Muscle layer of colon (tissue), 2 donors: ENCODE data around the gene LRP11.
A peak's percentile ranks its signal among the peaks of the same experiment; 100 is the strongest.

Source experiments
- H3K27ac ChIP-seq: one replicate; pipeline ENCODE4 v1.7.0; 2013; ENCODE audit warnings: low read depth, mild to moderate bottlenecking, low read length, moderate library complexity
- H3K27me3 ChIP-seq, 2 donors: one replicate each; pipeline ENCODE4 v1.7.0; 2013; ENCODE audit warnings: low read length in 2 of 2, mild to moderate bottlenecking in 2 of 2; ENCODE audit not compliant: insufficient read depth in 2 of 2, control insufficient read depth in 1 of 2
- H3K36me3 ChIP-seq: one replicate; pipeline ENCODE4 v1.7.0; 2013; ENCODE audit warnings: mild to moderate bottlenecking, low read length; ENCODE audit not compliant: insufficient read depth
- H3K4me1 ChIP-seq: one replicate; pipeline ENCODE4 v1.7.0; 2013; ENCODE audit warnings: mild to moderate bottlenecking, low read length; ENCODE audit not compliant: insufficient read depth
- H3K4me3 ChIP-seq, 2 donors: one replicate each; pipeline ENCODE4 v1.7.0; 2013; ENCODE audit warnings: low read length in 2 of 2, low read depth in 1 of 2, mild to moderate bottlenecking in 1 of 2, moderate library complexity in 1 of 2
- H3K9ac ChIP-seq: one replicate; pipeline ENCODE4 v1.7.0; 2013; ENCODE audit warnings: low read length
- H3K9me3 ChIP-seq: one replicate; pipeline ENCODE4 v1.7.0; 2013; ENCODE audit warnings: mild to moderate bottlenecking, low read length
- donor health status: abdominal sarcoma.
- donor health status: Adenocarcinoma of cecum.

LRP11 gene

GRCh38 chr6:149881860-149882259 is 17.7 kb upstream of the LRP11 start:
- Histone ChIP-seq H3K4me1 (no peaks in the 10 kb centered on the region), H3K27me3 (no peaks in the 10 kb centered on the region), H3K9me3 (no peaks in the 10 kb centered on the region), H3K9ac (no peak overlapping the region), H3K36me3 (no peaks in the 10 kb centered on the region), H3K4me3 (no peak overlapping the region), H3K27ac (no peak overlapping the region)

GRCh38 chr6:149881066-149881766 is 17.1 kb upstream of the LRP11 start:
- Histone ChIP-seq H3K9me3 (no peaks in the 10 kb centered on the region), H3K27ac (no peak overlapping the region), H3K36me3 (no peaks in the 10 kb centered on the region), H3K27me3 (no peaks in the 10 kb centered on the region), H3K9ac (no peak overlapping the region), H3K4me3 (no peak overlapping the region), H3K4me1 (no peaks in the 10 kb centered on the region)

GRCh38 chr6:149877659-149878058 is 13.5 kb upstream of the LRP11 start:
- Histone ChIP-seq H3K27ac (no peak overlapping the region), H3K9me3 (no peaks in the 10 kb centered on the region), H3K4me1 (no peaks in the 10 kb centered on the region), H3K27me3 (no peaks in the 10 kb centered on the region), H3K4me3 (no peak overlapping the region), H3K9ac (no peak overlapping the region), H3K36me3 (no peaks in the 10 kb centered on the region)

- H3K9me3 ChIP-seq: no peaks in the 10 kb centered on the region
- no peak overlapping the region for H3K27ac ChIP-seq
- no peak overlapping the region for H3K9ac ChIP-seq
These were observed 12.2 kb upstream of the LRP11 start for GRCh38 chr6:149876241-149876933.

GRCh38 chr6:149872233-149872632 is 8.1 kb upstream of the LRP11 start:
- no peak overlapping the region for H3K9ac ChIP-seq
- no peaks in the 10 kb centered on the region for H3K9me3 ChIP-seq
- no peaks in the 10 kb centered on the region for H3K36me3 ChIP-seq
- no peak overlapping the region for H3K4me3 ChIP-seq
- no peaks in the 10 kb centered on the region for H3K4me1 ChIP-seq
- H3K27me3 ChIP-seq: no peaks in the 10 kb centered on the region
- no peak overlapping the region for H3K27ac ChIP-seq

More at GRCh38 chr6:149876241-149876933, 12.2 kb upstream of the LRP11 start:
- no peaks in the 10 kb centered on the region for H3K4me1 ChIP-seq
- H3K4me3 ChIP-seq: no peak overlapping the region
- no peaks in the 10 kb centered on the region for H3K27me3 ChIP-seq
- no peaks in the 10 kb centered on the region for H3K36me3 ChIP-seq

GRCh38 chr6:149871182-149871581 is 7.0 kb upstream of the LRP11 start:
- Histone ChIP-seq H3K27ac (no peak overlapping the region), H3K4me3 (no peak overlapping the region), H3K36me3 (no peaks in the 10 kb centered on the region), H3K9me3 (no peaks in the 10 kb centered on the region), H3K27me3 (no peaks in the 10 kb centered on the region), H3K9ac (no peak overlapping the region), H3K4me1 (no peaks in the 10 kb centered on the region)

- no peak overlapping the region for H3K4me3 ChIP-seq
- no peaks in the 10 kb centered on the region for H3K27me3 ChIP-seq
- no peaks in the 10 kb centered on the region for H3K4me1 ChIP-seq
- no peaks in the 10 kb centered on the region for H3K36me3 ChIP-seq
- H3K27ac ChIP-seq: no peak overlapping the region
- H3K9me3 ChIP-seq: no peaks in the 10 kb centered on the region
- H3K9ac ChIP-seq: no peak overlapping the region
These were observed 5.2 kb upstream of the LRP11 start for GRCh38 chr6:149869275-149869892.

GRCh38 chr6:149867876-149868640 is 3.9 kb upstream of the LRP11 start:
- H3K9me3 ChIP-seq: no peaks in the 10 kb centered on the region
- no peaks in the 10 kb centered on the region for H3K4me1 ChIP-seq
- H3K27me3 ChIP-seq: no peaks in the 10 kb centered on the region
- H3K27ac ChIP-seq: no peak overlapping the region
- H3K9ac ChIP-seq: no peak overlapping the region
- H3K4me3 ChIP-seq: no peak overlapping the region
- H3K36me3 ChIP-seq: no peaks in the 10 kb centered on the region

- H3K9me3 ChIP-seq: no peaks in the 10 kb centered on the region
- peak overlapping the region; percentile 56 to 79 for H3K4me3 ChIP-seq
- H3K27me3 ChIP-seq: no peaks in the 10 kb centered on the region
- peaks cover 14% of the 10 kb centered on the region for H3K4me1 ChIP-seq
- peak overlapping the region; percentile 86 for H3K27ac ChIP-seq
- no peak overlapping the region for H3K9ac ChIP-seq
- no peaks in the 10 kb centered on the region for H3K36me3 ChIP-seq
These were observed 698 bp upstream of the LRP11 start for GRCh38 chr6:149864578-149865535.

GRCh38 chr6:149862922-149863697 is 1.0 kb downstream of the LRP11 start:
- H3K27ac ChIP-seq: peak overlapping the region; percentile 86
- H3K27me3 ChIP-seq: no peaks in the 10 kb centered on the region
- no peaks in the 10 kb centered on the region for H3K36me3 ChIP-seq
- H3K9ac ChIP-seq: peak overlapping the region; percentile 69
- peaks cover 14% of the 10 kb centered on the region for H3K4me1 ChIP-seq
- peak overlapping the region; percentile 56 to 79 for H3K4me3 ChIP-seq
- no peaks in the 10 kb centered on the region for H3K9me3 ChIP-seq
